SU-DHL-6 (cell line): ENCODE data around the gene NNMT.

ENCODE experiments used
- H2AFZ ChIP-seq: fragments of 200-600 bp; sonication (generic); 2 replicates; pipeline ENCODE4 v1.6.1; 2014; ENCODE audit warnings: low read depth, mild to moderate bottlenecking, moderate library complexity, mixed read lengths, antibody characterized with exemption, low read length; ENCODE audit not compliant: severe bottlenecking
- H3F3A ChIP-seq: fragments of 200-600 bp; shearing (Covaris generic); 2 replicates; pipeline ENCODE4 v1.6.0; 2016; ENCODE audit warnings: antibody characterized with exemption, mild to moderate bottlenecking; ENCODE audit not compliant: insufficient read depth
- H3K27ac ChIP-seq: fragments of 200-600 bp; sonication (generic); 2 replicates; pipeline ENCODE4 v1.5.1; 2016; ENCODE audit warnings: low read depth, mild to moderate bottlenecking, low read length, moderate library complexity, mixed read lengths
- H3K27me3 ChIP-seq: fragments of 200-600 bp; sonication (generic), shearing (Covaris generic); 2 replicates; pipeline ENCODE4 v1.6.0; 2014; ENCODE audit warnings: mild to moderate bottlenecking, low read length
- H3K36me3 ChIP-seq: fragments of 200-600 bp; sonication (generic); 2 replicates; pipeline ENCODE4 v1.6.1; 2014; ENCODE audit warnings: mild to moderate bottlenecking, low read length, mixed read lengths
- H3K4me2 ChIP-seq: fragments of 300-600, 200-600 bp; shearing (Covaris generic), sonication (generic); 2 replicates; pipeline ENCODE4 v1.6.0; 2014; ENCODE audit warnings: low read length, low read depth, mild to moderate bottlenecking; ENCODE audit not compliant: poor library complexity, severe bottlenecking
- H3K4me3 ChIP-seq: fragments of 200-600 bp; sonication (generic); 2 replicates; pipeline ENCODE4 v1.5.1; 2014; ENCODE audit warnings: antibody characterized with exemption, low read length, mild to moderate bottlenecking, mixed read lengths; ENCODE audit not compliant: insufficient read depth, poor library complexity, severe bottlenecking
- H3K79me2 ChIP-seq: fragments of 200-600 bp; sonication (generic); 2 replicates; pipeline ENCODE4 v1.6.1; 2014; ENCODE audit warnings: mild to moderate bottlenecking, low read length, moderate library complexity; ENCODE audit not compliant: insufficient read depth
- H3K9ac ChIP-seq: fragments of 200-600 bp; sonication (generic); 2 replicates; pipeline ENCODE4 v1.7.0; 2014; ENCODE audit warnings: mild to moderate bottlenecking, low read length
- H3K9me2 ChIP-seq: fragments of 200-600 bp; sonication (generic); replicated peaks from 2 replicates; pipeline ENCODE4 v1.6.1; 2014; ENCODE audit warnings: low read length; ENCODE audit not compliant: insufficient read depth
- H3K9me3 ChIP-seq: fragments of 200-600 bp; sonication (generic); 2 replicates; pipeline ENCODE4 v1.6.1; 2014; ENCODE audit warnings: low read length, mixed read lengths; ENCODE audit not compliant: insufficient read depth
- H4K20me1 ChIP-seq: fragments of 200-600 bp; sonication (generic); 2 replicates; pipeline ENCODE4 v1.6.1; 2014; ENCODE audit warnings: low read depth, mild to moderate bottlenecking, antibody characterized with exemption, low read length, moderate library complexity, mixed read lengths
- CTCF ChIP-seq: fragments of 200-600 bp; sonication (generic); IDR thresholded peaks from one replicate; pipeline ENCODE4 v1.5.1; 2017; ENCODE audit warnings: antibody characterized with exemption, mild to moderate bottlenecking, low read length, moderate library complexity; ENCODE audit not compliant: insufficient read depth, poor library complexity, severe bottlenecking
- EZH2phosphoT487 ChIP-seq: fragments of 200-600 bp; sonication (generic), shearing (Covaris generic); conservative IDR thresholded peaks from 2 replicates; pipeline ENCODE4 v1.6.1; 2018; ENCODE audit warnings: mild to moderate bottlenecking, antibody characterized with exemption, low read length, moderate library complexity, mixed read lengths

Gene NNMT

GRCh38 chr11:114262681-114263512 lies 33.3 kb upstream of the NNMT start:
- H3K9ac ChIP-seq, result no peak overlapping the region
- H3K27me3 ChIP-seq, result no peaks in the 10 kb centered on the region
- no peaks in the 10 kb centered on the region for H4K20me1 ChIP-seq
- H2AFZ ChIP-seq, result no peak overlapping the region
- H3K9me3 ChIP-seq, result no peaks in the 10 kb centered on the region
- TF ChIP-seq CTCF, result peak; percentile 34
- TF ChIP-seq EZH2phosphoT487, result no peak
- H3K79me2 ChIP-seq, result no peaks in the 10 kb centered on the region
- no peaks in the 10 kb centered on the region for H3F3A ChIP-seq
- no peaks in the 10 kb centered on the region for H3K36me3 ChIP-seq
- H3K27ac ChIP-seq, result no peak overlapping the region
- H3K9me2 ChIP-seq, result no peaks in the 10 kb centered on the region
- no peak overlapping the region for H3K4me2 ChIP-seq
- no peak overlapping the region for H3K4me3 ChIP-seq

- Histone ChIP-seq H3K9ac (no peak overlapping the region), H4K20me1 (no peaks in the 10 kb centered on the region), H2AFZ (no peak overlapping the region), H3K79me2 (no peaks in the 10 kb centered on the region), H3K9me3 (no peaks in the 10 kb centered on the region), H3K4me3 (no peak overlapping the region), H3K36me3 (no peaks in the 10 kb centered on the region), H3F3A (no peaks in the 10 kb centered on the region), H3K9me2 (no peaks in the 10 kb centered on the region), H3K27ac (no peak overlapping the region), H3K27me3 (no peaks in the 10 kb centered on the region), H3K4me2 (no peak overlapping the region)
- TF ChIP-seq EZH2phosphoT487, result no peak
- no peak for TF ChIP-seq CTCF
These were observed 32.6 kb upstream of the NNMT start for GRCh38 chr11:114263513-114264170.

DNA sequence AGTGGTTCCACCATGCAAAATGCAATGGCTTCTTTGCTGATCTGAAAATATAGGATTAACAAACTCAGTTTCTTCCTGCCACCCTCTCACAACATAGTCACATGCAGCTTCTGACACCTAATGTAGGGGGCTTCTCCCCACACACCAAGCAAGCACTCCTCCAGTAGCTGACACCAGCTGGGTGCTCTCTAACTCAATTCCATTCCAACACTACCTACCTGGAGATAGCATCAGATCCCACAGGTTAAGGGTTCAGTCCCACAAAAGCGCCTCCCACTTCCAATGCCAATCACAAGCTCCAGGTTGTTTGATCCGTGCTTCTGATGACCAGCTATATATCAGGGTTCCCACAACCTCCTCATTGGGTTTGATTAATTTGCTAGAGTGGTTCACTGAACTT lies 31.8 kb upstream of the NNMT start:
- no peaks in the 10 kb centered on the region for H3K27me3 ChIP-seq
- TF ChIP-seq CTCF (no peak), EZH2phosphoT487 (no peak)
- no peaks in the 10 kb centered on the region for H3F3A ChIP-seq
- no peak overlapping the region for H2AFZ ChIP-seq
- no peak overlapping the region for H3K27ac ChIP-seq
- H3K79me2 ChIP-seq, result no peaks in the 10 kb centered on the region
- H4K20me1 ChIP-seq, result no peaks in the 10 kb centered on the region
- H3K9me2 ChIP-seq, result no peaks in the 10 kb centered on the region
- H3K4me2 ChIP-seq, result no peak overlapping the region
- no peaks in the 10 kb centered on the region for H3K9me3 ChIP-seq
- no peak overlapping the region for H3K4me3 ChIP-seq
- no peaks in the 10 kb centered on the region for H3K36me3 ChIP-seq
- H3K9ac ChIP-seq, result no peak overlapping the region
